GM12891 (cell line): ENCODE results near the gene SGSM1.

ENCODE experiments used
- DNase-seq: peaks from one replicate; pipeline ENCODE4 v3.0.0; 2011; ENCODE audit warnings: low spot score; ENCODE audit not compliant: insufficient read length
- FAIRE-seq: peaks from 2 replicates; lab custom pipeline; 2011; peaks lifted over from hg19 to GRCh38; lab: Jason Lieb, UNC
- PAX5 ChIP-seq: IDR thresholded peaks from 2 replicates; pipeline ENCODE4 v1.6.1; 2011; ENCODE audit warnings: low read length, moderate library complexity, mild to moderate bottlenecking; ENCODE audit not compliant: insufficient read depth, severe bottlenecking
- POLR2A ChIP-seq: IDR thresholded peaks from 2 replicates; pipeline ENCODE4 v1.6.1; 2011; ENCODE audit warnings: low read depth, low read length, control low read depth
- POLR2AphosphoS5 ChIP-seq: IDR thresholded peaks from 2 replicates; pipeline ENCODE4 v1.6.1; 2011; ENCODE audit warnings: low read depth, low read length, control low read depth
- POU2F2 ChIP-seq: IDR thresholded peaks from 2 replicates; pipeline ENCODE4 v1.6.1; 2011; ENCODE audit warnings: low read depth, mild to moderate bottlenecking, control low read depth, low read length, moderate library complexity
- SPI1 ChIP-seq: IDR thresholded peaks from 2 replicates; pipeline ENCODE4 v1.6.1; 2011; ENCODE audit warnings: low read depth, low read length, control low read depth
- TAF1 ChIP-seq: IDR thresholded peaks from 2 replicates; pipeline ENCODE4 v1.6.1; 2011; ENCODE audit warnings: low read depth, low read length, control low read depth

SGSM1 gene

DNA sequence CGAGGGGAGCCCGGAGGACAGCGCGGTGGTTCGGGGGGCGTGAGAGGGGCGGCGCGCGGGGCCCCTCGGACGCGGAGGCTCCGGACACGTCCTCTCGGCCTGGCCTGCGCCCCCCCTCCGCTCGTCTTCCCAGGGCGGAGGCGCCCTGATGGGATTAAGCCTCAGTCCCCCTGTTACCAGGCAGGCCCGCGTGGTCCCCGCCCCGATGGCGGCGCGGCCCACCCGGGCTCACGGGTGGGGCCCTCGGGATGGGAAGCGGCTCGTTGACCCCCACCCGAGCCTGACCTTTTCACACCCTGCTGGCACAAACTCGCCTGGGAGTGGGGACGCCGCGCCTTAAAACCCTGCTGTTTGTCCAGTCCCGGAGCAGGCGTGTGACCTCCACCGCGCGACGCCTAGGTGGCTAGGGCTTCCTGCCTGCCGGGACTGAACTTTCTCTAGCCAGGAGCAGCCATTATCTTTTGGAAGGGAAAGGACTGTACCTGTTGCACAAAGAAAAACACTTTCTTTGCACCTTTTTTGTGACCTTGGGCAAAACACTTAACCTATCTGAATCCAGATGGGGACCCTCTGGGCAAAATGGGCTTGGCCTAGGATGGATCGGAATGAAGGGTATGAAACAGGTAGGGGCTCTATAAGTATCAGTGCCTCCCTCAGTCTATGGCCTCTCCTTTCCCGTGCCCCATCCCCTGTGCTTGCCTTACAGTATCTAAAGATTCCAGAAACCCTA is 147.5 kb downstream of the SGSM1 start:
- no peak for FAIRE-seq
- TF ChIP-seq SPI1, result no peak
- no peak for TF ChIP-seq TAF1
- no peak for TF ChIP-seq POLR2A
- TF ChIP-seq POLR2AphosphoS5, result no peak
- no peak for TF ChIP-seq POU2F2
- TF ChIP-seq PAX5, result no peak
- no peak for DNase-seq

DNA sequence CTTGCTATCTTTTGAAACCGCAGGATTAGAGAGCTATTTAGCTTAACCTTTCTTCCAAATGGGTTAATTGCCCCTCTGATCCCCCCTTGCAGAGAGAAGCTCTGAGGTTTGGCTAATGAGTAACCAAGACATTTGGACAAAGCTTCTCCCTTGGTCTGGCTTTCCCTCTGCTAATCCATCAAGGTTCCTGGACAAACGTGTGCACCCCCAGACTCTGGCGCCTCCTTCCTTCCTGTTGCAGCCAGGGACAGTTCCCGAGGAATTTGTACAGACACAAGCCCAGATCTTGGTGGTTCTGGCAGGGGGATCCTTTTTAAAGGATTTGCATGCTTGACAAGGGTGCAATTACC is 148.1 kb downstream of the SGSM1 start:
- TF ChIP-seq POLR2A, result no peak
- no peak for TF ChIP-seq POU2F2
- no peak for TF ChIP-seq SPI1
- DNase-seq (no peak), FAIRE-seq (no peak)

DNA sequence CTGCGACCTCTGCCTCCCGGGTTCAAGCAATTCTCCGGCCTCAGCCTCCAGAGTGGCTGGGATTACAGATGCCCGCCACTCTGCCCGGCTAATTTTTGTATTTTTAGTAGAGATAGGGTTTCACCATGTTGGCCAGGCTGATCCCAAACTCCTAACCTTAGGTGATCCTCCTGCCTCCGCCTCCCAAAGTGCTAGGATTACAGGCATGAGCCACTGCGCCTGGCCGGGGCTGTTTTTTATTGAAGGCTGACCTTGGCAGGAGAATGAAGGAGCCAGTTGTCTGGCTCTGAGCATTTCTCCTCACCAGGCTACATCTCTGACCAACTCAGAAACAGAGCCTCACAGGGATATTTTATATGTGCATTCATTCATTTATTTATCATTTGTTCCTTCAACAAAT is 148.8 kb downstream of the SGSM1 start:
- no peak for TF ChIP-seq TAF1
- TF ChIP-seq POLR2A, result no peak
- no peak for FAIRE-seq
- DNase-seq, result no peak

DNA sequence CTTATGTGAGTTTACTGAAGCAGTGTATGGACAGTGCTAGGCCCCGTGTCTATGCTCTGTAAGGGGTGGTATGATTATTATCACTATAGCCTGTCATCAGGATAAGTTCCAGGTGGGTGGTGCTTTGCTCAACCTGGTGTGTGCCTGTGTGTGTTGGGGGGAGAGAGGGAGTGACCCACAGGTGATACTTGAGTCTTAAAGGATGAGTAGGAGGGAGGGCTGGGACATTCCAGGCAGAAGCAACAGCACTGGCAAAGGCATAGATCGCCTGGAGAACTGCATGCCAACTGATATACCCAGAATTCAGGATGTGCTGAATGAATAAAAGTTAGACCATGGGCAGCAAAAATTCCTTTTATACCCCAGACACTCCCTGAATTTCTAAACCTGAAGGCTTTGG is 151.0 kb downstream of the SGSM1 start:
- TF ChIP-seq SPI1 (no peak), POU2F2 (no peak), TAF1 (no peak), PAX5 (no peak), POLR2A (no peak), POLR2AphosphoS5 (no peak)
- DNase-seq (no peak), FAIRE-seq (no peak)

DNA sequence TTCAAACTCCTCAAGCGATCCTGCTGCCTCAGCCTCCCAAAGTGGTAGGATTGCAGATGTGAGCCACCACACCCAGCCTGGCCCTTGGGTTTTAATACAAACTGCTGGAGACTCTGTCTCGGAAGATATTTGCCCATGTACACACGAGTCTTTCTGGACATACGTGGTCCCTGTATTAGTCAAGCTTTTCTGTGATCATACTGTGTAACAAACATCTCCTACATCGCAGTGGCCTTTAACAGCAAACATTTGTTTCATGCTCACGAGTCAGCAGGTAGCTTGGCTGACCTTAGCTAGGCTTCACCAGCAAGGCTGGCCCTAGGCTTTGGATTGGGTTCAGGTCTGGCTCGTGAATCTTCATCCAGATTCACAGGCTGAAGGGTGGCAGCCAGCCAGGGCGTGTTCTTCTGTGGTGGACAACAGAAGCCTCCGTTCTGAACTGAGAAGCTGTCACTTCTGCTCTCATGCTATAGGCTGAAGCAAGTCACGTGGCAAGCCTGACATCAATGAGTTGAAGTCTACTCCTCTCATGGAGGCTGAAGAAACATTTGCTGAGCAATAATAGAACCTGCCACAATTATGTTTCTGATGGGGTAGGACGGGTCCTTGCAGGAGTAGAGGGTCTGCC is 155.3 kb downstream of the SGSM1 start:
- TF ChIP-seq POLR2AphosphoS5 (no peak), POLR2A (no peak)
- no peak for DNase-seq
- no peak for FAIRE-seq

DNA sequence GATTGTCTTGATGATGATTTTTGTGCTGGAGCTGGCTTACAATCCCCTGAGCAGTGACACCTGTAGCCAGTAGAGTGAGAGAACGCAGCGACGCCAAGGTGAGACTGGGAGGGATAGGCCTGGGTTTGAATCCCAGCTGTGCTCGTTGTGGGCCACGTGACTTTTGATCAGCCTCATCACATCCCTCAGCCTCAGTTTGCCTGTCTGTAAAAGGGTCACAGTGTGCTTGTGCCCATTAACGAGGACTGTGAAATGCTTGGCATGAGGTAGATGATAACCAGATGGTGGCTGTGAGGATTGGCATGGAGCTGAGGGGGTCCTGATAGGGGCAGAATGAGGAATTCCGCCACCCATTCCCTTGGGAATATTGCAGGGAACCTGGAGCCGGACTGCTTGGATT is 156.1 kb downstream of the SGSM1 start:
- DNase-seq (no peak), FAIRE-seq (no peak)
- TF ChIP-seq POLR2A (no peak), TAF1 (no peak), POLR2AphosphoS5 (no peak), PAX5 (no peak), POU2F2 (no peak), SPI1 (no peak)

DNA sequence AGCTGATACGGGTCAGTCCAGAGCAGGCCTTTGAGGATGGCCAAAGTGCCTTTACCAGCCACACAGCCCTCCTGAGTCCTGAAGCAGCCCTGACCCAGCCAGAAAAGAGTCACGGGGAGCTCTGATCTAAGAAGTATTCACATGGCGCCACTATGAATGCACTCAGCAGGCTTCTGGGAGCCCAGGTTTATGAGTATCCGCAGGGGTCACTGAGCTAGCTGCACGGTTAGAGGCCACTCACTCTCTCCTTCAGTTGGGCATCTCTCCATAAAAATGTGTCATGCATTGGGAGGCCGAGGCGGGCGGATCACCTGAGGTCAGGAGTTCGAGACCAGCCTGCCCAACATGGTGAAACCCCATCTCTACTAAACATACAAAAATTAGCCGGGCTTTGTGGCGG is 156.8 kb downstream of the SGSM1 start:
- FAIRE-seq (no peak), DNase-seq (no peak)
- TF ChIP-seq POLR2A, result no peak
- no peak for TF ChIP-seq SPI1
- no peak for TF ChIP-seq POU2F2
- no peak for TF ChIP-seq POLR2AphosphoS5
- no peak for TF ChIP-seq TAF1
- TF ChIP-seq PAX5, result no peak

DNA sequence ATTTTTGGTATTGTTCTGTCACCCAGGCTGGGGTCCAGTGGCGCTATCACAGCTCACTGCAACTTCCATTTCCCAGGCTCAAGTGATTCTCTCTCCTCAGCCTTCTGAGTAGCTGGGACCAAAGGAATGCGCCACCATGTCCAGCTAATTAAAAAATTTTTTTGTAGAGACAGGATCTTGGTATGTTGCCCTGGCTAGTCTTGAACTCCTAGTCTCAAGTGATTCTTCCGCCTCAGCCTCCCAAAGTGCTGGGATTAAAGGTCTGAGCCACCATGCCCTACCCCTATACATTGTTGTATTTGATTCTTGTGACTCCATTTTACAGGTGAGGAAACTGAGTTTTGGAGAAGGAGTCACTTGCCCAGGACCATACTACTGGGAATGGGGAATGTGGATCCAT is 158.4 kb downstream of the SGSM1 start:
- DNase-seq, result no peak
- TF ChIP-seq PAX5 (no peak), SPI1 (no peak), POLR2A (no peak), POLR2AphosphoS5 (no peak), POU2F2 (no peak), TAF1 (no peak)
- no peak for FAIRE-seq

DNA sequence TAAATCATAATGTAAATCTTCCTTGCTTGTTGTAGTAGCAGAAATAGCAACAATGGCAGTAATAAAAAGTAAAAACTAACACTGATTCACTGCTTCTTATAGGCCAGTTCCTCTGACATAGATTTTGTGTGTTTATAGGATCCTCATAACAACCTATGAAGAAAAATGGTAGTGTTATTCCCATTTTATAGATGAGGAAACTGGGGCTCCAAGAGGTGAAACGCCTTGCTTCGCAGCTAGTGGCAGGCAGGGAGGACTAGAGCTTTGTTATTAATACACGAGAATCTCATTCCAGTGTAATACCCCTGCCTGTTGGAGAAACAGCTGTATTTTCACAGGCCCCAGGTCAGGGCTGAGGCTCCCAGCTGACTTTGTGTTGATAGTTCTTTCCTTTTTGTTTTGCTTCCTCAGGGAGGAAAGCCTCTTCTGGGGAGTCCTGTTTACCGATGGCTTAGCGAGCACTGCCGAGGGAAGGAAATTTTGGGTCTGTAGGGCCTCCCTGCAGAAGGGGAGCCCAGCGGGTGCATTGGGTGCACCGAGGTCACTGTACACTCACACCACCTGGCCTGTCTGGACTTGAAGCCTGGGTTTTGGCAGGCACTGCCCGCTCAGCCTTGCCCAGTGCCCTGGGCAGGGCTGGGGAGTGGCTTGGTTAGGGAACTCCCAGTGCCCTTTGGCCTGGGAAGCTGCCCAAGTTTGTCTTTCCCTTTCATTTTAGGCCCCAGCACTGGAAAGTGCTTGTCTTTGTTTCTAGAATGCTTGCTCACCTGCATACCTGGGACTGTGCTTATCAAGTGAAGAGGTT is 160.0 kb downstream of the SGSM1 start:
- TF ChIP-seq POU2F2 (no peak), POLR2A (no peak), SPI1 (no peak), TAF1 (no peak)
- FAIRE-seq (no peak), DNase-seq (no peak)

DNA sequence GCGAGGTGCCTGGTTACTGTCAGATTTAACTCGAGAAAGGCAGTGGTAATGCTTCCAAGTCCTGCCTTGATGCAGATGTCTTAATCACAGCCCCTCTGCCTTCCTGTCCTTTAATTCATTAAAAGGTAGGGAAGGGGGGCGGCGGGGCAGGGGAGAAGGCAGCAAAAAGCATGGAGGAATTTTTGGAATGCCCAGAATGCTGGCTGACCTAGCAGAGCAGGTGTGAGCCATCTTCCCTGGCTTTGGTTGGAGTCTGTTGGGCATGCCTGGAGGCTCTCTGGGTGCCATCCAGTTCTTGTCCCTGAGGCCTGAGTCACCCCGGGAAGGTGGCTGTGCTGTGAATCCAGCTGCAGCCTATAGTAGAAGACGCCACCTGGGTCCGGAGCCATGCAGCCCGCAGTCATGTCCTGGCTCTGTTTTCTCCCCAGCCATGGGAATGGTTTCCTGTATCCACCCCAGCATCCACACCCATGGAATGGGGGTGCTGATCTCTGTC is 162.1 kb downstream of the SGSM1 start:
- DNase-seq, result no peak
- FAIRE-seq, result no peak
- TF ChIP-seq POLR2AphosphoS5, result no peak
- TF ChIP-seq PAX5, result no peak
- TF ChIP-seq POLR2A, result no peak
- no peak for TF ChIP-seq SPI1
- no peak for TF ChIP-seq POU2F2
- no peak for TF ChIP-seq TAF1
